ENCODE measurements around the gene IFNAR1.

Gene IFNAR1

DNA sequence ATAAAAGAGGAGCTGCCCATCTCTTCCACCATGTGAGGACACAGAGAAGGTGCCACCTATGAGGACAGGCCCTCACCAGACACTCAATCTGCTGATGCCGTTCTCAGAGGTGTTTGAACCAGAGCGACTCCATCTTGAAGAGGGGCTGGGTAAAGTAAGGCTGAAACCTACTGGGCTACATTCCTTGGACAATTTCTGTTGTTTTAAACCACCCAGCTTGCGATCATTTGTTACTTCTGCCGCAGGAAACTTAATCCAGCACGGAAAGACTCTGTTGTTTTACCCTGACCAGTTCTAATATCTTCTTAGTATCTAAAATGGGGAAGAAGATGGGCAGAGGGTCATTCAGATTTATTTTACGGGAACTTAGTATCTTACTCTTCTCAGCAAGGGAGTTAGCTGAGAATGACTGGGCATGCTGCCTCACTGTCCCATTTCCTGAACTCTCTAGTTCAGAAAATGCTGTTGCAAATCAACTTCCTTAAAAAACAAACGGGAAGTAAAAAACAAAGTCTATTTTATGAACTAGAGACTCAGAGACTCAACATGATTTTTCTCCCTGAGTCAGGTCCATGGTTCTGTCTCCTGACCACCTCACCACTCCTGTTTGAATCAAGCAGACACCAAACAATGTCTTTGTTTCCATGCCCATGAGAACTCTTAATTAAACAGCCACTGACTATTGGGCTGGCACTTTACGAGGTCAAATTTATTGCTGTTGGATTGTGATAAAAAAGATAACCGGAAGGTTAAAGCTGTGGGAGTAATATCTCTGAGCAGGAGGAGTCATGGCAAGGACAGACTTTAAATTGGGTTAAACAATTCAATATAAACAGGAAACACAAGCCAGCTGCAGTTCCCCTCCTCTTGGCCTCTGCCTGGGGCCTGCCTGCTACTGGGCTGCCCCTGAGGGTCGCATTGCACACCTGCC, 23.8 kb upstream of the IFNAR1 start:
- Histone ChIP-seq H3K36me3 (ENCODE audit: low read length) (no peaks in the 10 kb centered on the region), H3K4me2 (ENCODE audit: low read depth, low read length, poor library complexity, severe bottlenecking) (peak overlapping the region; percentile 48), H3F3A (ENCODE audit: insufficient read depth) (peaks cover 18% of the 10 kb centered on the region), H3K4me3 (ENCODE audit: insufficient read depth, low read length, poor library complexity, severe bottlenecking) (peak overlapping the region; percentile 16), H4K20me1 (ENCODE audit: low read depth, low read length) (no peaks in the 10 kb centered on the region), H3K27me3 (ENCODE audit: low read length) (no peaks in the 10 kb centered on the region), H3K27ac (ENCODE audit: low read depth, low read length) (peak overlapping the region; percentile 69), H3K9me2 (replicated peaks; ENCODE audit: insufficient read depth, low read length) (no peaks in the 10 kb centered on the region), H2AFZ (ENCODE audit: low read depth, low read length, severe bottlenecking) (peak overlapping the region; percentile 60), H3K9ac (ENCODE audit: low read length) (peak overlapping the region; percentile 33), H3K9me3 (ENCODE audit: insufficient read depth, low read length) (no peaks in the 10 kb centered on the region), H3K79me2 (ENCODE audit: insufficient read depth, low read length) (no peaks in the 10 kb centered on the region)
- no peak for TF ChIP-seq EZH2phosphoT487 (conservative IDR thresholded peaks at IDR 0.05; ENCODE audit: low read length)
- TF ChIP-seq, protein P1, sequence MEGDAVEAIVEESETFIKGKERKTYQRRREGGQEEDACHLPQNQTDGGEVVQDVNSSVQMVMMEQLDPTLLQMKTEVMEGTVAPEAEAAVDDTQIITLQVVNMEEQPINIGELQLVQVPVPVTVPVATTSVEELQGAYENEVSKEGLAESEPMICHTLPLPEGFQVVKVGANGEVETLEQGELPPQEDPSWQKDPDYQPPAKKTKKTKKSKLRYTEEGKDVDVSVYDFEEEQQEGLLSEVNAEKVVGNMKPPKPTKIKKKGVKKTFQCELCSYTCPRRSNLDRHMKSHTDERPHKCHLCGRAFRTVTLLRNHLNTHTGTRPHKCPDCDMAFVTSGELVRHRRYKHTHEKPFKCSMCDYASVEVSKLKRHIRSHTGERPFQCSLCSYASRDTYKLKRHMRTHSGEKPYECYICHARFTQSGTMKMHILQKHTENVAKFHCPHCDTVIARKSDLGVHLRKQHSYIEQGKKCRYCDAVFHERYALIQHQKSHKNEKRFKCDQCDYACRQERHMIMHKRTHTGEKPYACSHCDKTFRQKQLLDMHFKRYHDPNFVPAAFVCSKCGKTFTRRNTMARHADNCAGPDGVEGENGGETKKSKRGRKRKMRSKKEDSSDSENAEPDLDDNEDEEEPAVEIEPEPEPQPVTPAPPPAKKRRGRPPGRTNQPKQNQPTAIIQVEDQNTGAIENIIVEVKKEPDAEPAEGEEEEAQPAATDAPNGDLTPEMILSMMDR (IDR thresholded peaks at IDR 0.05; ENCODE audit: insufficient read depth, low read length, poor library complexity, severe bottlenecking), result no peak

DNA sequence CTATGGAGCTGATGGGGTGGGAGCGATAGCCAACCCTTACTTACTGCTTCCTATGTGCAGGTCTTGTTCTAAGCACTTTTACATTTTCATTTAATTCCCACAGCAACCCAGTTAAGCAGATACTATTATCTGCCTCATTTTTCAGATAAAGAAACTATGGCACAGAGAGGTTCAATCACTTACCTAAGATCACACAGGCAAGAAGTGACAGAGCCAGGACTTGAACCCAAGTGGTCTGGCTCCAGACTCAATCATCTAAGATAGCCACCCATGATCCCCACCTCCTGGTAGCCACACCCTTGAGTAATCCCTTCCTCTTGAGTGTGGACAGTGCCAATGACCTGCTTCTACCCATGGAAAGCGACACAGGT, 23.2 kb upstream of the IFNAR1 start:
- Histone ChIP-seq H3F3A (ENCODE audit: insufficient read depth) (peaks cover 13% of the 10 kb centered on the region), H3K9me3 (ENCODE audit: insufficient read depth, low read length) (no peaks in the 10 kb centered on the region), H3K9me2 (replicated peaks; ENCODE audit: insufficient read depth, low read length) (no peaks in the 10 kb centered on the region), H3K79me2 (ENCODE audit: insufficient read depth, low read length) (no peaks in the 10 kb centered on the region), H3K36me3 (ENCODE audit: low read length) (no peaks in the 10 kb centered on the region), H3K9ac (ENCODE audit: low read length) (0 out of 2 replicates have a peak overlapping the region, but pooled peaks have one; percentile 33), H3K27ac (ENCODE audit: low read depth, low read length) (peak overlapping the region; percentile 69), H3K27me3 (ENCODE audit: low read length) (no peaks in the 10 kb centered on the region), H3K4me3 (ENCODE audit: insufficient read depth, low read length, poor library complexity, severe bottlenecking) (peak overlapping the region; percentile 16), H2AFZ (ENCODE audit: low read depth, low read length, severe bottlenecking) (peak overlapping the region; percentile 60), H3K4me2 (ENCODE audit: low read depth, low read length, poor library complexity, severe bottlenecking) (peak overlapping the region; percentile 48), H4K20me1 (ENCODE audit: low read depth, low read length) (no peaks in the 10 kb centered on the region)
- TF ChIP-seq EZH2phosphoT487 (conservative IDR thresholded peaks at IDR 0.05; ENCODE audit: low read length), result no peak
- TF ChIP-seq, protein P1 (IDR thresholded peaks at IDR 0.05; ENCODE audit: insufficient read depth, low read length, poor library complexity, severe bottlenecking), result no peak

- Histone ChIP-seq H3K9ac (ENCODE audit: low read length) (no peak overlapping the region), H3K9me2 (replicated peaks; ENCODE audit: insufficient read depth, low read length) (no peaks in the 10 kb centered on the region), H3K79me2 (ENCODE audit: insufficient read depth, low read length) (no peaks in the 10 kb centered on the region), H4K20me1 (ENCODE audit: low read depth, low read length) (no peaks in the 10 kb centered on the region), H3K27me3 (ENCODE audit: low read length) (no peaks in the 10 kb centered on the region), H3K9me3 (ENCODE audit: insufficient read depth, low read length) (no peaks in the 10 kb centered on the region), H2AFZ (ENCODE audit: low read depth, low read length, severe bottlenecking) (no peak overlapping the region), H3K4me3 (ENCODE audit: insufficient read depth, low read length, poor library complexity, severe bottlenecking) (no peak overlapping the region), H3K36me3 (ENCODE audit: low read length) (no peaks in the 10 kb centered on the region), H3K4me2 (ENCODE audit: low read depth, low read length, poor library complexity, severe bottlenecking) (no peak overlapping the region), H3K27ac (ENCODE audit: low read depth, low read length) (no peak overlapping the region; the same call in 1 of the 2 replicates), H3F3A (ENCODE audit: insufficient read depth) (peaks cover 10% of the 10 kb centered on the region)
- TF ChIP-seq, protein P1 (IDR thresholded peaks at IDR 0.05; ENCODE audit: insufficient read depth, low read length, poor library complexity, severe bottlenecking), result no peak
- no peak for TF ChIP-seq EZH2phosphoT487 (conservative IDR thresholded peaks at IDR 0.05; ENCODE audit: low read length)
These were observed 22.7 kb upstream of the IFNAR1 start for GRCh38 chr21:33302055-33302454.
